GM12864 (cell line): Measurements from ENCODE around the gene GMDS.

Experiments
- DNase-seq: peaks from one replicate; pipeline ENCODE4 v3.0.0-alpha.2; 2011; ENCODE audit warnings: low read depth
- H3K4me3 ChIP-seq: 2 replicates; pipeline ENCODE4 v1.5.1; 2011; ENCODE audit warnings: mild to moderate bottlenecking, low read depth, low read length, control low read depth
- CTCF ChIP-seq: IDR thresholded peaks from 2 replicates; pipeline ENCODE4 v1.5.1; 2011; ENCODE audit warnings: low read depth, mild to moderate bottlenecking, moderate library complexity, low read length, control low read depth, inconsistent platforms; ENCODE audit errors: missing control alignments

Gene GMDS

DNA sequence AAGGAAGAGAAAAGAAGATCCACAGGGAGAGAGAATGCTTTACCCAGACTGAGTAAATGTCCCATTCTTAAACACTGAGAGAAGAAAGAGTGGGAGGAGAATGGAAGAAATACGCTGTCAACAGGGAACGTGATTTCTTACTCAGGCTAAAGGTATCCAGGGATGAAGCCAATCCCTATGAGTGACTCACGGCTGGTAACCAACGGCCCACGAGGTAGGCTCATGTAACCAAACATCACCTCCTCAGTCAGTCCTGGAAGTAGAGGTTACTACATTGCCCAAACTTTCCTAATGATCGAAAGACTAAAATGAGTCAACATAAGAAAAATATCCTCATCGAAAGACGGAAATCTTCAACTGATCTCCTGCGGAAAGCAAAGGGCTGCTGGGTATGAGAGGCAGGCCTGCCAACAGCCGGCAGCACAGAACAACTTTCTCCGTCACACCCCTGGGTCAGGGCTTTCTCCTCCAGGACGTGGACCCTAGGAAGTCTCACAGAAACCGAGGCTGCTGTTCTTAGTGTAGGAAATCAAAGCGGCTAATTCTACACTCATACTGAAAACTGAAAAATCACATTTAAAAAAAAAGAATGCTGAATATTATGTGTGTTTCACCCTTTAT lies 292.6 kb downstream of the GMDS start:
- no peak for DNase-seq
- TF ChIP-seq CTCF, result no peak
- no peak overlapping the region for H3K4me3 ChIP-seq

GRCh38 chr6:1950631-1951030 lies 294.8 kb downstream of the GMDS start:
- no peak for DNase-seq

DNA sequence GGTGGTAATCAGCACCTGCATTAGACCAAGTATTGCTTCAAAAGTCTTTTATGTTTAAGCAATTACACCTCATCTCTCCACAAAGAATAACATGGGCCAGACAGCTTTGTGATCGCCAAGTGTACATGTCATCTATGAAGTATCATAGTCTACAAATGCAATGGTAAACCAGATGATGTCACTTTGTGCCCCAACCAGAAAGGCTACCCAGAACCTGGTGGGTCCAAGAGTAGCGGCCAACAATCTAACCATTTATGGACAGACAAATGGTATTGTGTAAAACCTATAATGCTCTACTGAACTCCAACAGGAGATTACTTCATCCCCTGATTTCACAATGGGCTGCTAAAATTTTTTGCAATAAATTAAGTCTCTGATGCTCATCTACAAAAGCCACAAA lies 295.9 kb downstream of the GMDS start:
- no peak for TF ChIP-seq CTCF
- no peak for DNase-seq
- H3K4me3 ChIP-seq, result no peak overlapping the region

More at GRCh38 chr6:1950631-1951030, 294.8 kb downstream of the GMDS start:
- no peak overlapping the region for H3K4me3 ChIP-seq
- TF ChIP-seq CTCF, result no peak

DNA sequence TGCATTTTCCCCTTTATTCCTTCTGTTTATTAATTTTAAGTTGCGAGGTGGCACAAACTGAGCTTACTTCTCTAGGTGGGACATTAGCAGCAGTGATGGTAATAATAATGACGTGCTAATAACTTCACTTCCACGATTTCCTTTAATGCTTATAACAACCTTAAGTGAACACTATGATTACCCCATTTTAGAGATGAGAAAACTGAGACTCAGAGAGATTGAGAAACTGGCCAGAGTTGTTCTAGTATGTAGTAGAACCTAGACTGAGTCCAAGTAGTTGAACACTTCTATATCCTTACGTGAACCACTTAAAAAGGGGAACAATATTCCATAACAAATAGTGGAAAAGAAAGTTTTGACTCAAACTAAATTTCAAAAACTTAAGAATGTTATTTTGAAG lies 297.5 kb downstream of the GMDS start:
- TF ChIP-seq CTCF, result no peak
- H3K4me3 ChIP-seq, result no peak overlapping the region
- no peak for DNase-seq

- TF ChIP-seq CTCF, result no peak
- H3K4me3 ChIP-seq, result no peak overlapping the region
- DNase-seq, result no peak
Measured at GRCh38 chr6:1946583-1946982, 298.8 kb downstream of the GMDS start.

GRCh38 chr6:1945235-1945832 lies 300.1 kb downstream of the GMDS start:
- TF ChIP-seq CTCF, result no peak
- no peak overlapping the region for H3K4me3 ChIP-seq
- DNase-seq, result no peak

GRCh38 chr6:1942834-1943233 lies 302.6 kb downstream of the GMDS start:
- DNase-seq, result no peak
- H3K4me3 ChIP-seq, result no peak overlapping the region
- TF ChIP-seq CTCF, result no peak
